ENCODE measurements around the gene PCNX3. TPM values are rescaled to one million over a fixed set of nuclear protein-coding genes. Genes with fewer than 3 reads are reported as not detected.

PCNX3 gene
- total RNA-seq, 1 experiment from 2014 or later: 72.8 TPM

- no peaks in the 10 kb centered on the region for H3K27me3 Mint-ChIP-seq (ENCODE audit: unreplicated experiment)
- no peak for TF ChIP-seq CTCF (IDR thresholded peaks at IDR 0.05; ENCODE audit: unreplicated experiment)
- no TSS peak for BruUV-seq (replicated peaks)
- no peak overlapping the region for H3K27ac Mint-ChIP-seq (ENCODE audit: unreplicated experiment)
- CTCF ChIA-PET: no interaction called here
- no peaks in the 10 kb centered on the region for H3K9me3 Mint-ChIP-seq (ENCODE audit: low read depth, unreplicated experiment)
- intact Hi-C loops (cut with micrococcal nuclease; ENCODE audit: unreplicated experiment): no loop called here
- peaks cover 11% of the 10 kb centered on the region for H3K4me1 Mint-ChIP-seq (ENCODE audit: low read depth, unreplicated experiment)
- no peak overlapping the region for H3K4me3 Mint-ChIP-seq (ENCODE audit: low read depth, unreplicated experiment)
- no peak for DNase-seq
- H3K36me3 Mint-ChIP-seq (ENCODE audit: insufficient read depth, unreplicated experiment): peaks cover 66% of the 10 kb centered on the region
Observed at GRCh38 chr11:65633390-65634108, 18.0 kb downstream of the PCNX3 start.

GRCh38 chr11:65634109-65634436 lies 18.5 kb downstream of the PCNX3 start:
- H3K4me3 Mint-ChIP-seq (ENCODE audit: low read depth, unreplicated experiment): no peak overlapping the region
- DNase-seq: no peak
- BruUV-seq (replicated peaks): no TSS peak
- no peak overlapping the region for H3K27ac Mint-ChIP-seq (ENCODE audit: unreplicated experiment)
- intact Hi-C loops (cut with micrococcal nuclease; ENCODE audit: unreplicated experiment): no loop called here
- H3K9me3 Mint-ChIP-seq (ENCODE audit: low read depth, unreplicated experiment): no peaks in the 10 kb centered on the region
- peaks cover 68% of the 10 kb centered on the region for H3K36me3 Mint-ChIP-seq (ENCODE audit: insufficient read depth, unreplicated experiment)
- TF ChIP-seq CTCF (IDR thresholded peaks at IDR 0.05; ENCODE audit: unreplicated experiment): no peak
- H3K4me1 Mint-ChIP-seq (ENCODE audit: low read depth, unreplicated experiment): peaks cover 17% of the 10 kb centered on the region
- CTCF ChIA-PET: no interaction called here
- no peaks in the 10 kb centered on the region for H3K27me3 Mint-ChIP-seq (ENCODE audit: unreplicated experiment)

GRCh38 chr11:65634440-65634839 lies 18.9 kb downstream of the PCNX3 start:
- Mint-ChIP-seq H3K4me3 (ENCODE audit: low read depth, unreplicated experiment) (no peak overlapping the region), H3K9me3 (ENCODE audit: low read depth, unreplicated experiment) (no peaks in the 10 kb centered on the region), H3K4me1 (ENCODE audit: low read depth, unreplicated experiment) (peaks cover 18% of the 10 kb centered on the region), H3K36me3 (ENCODE audit: insufficient read depth, unreplicated experiment) (peaks cover 65% of the 10 kb centered on the region), H3K27me3 (ENCODE audit: unreplicated experiment) (no peaks in the 10 kb centered on the region), H3K27ac (ENCODE audit: unreplicated experiment) (no peak overlapping the region)
- BruUV-seq (replicated peaks): no TSS peak
- intact Hi-C loops (cut with micrococcal nuclease; ENCODE audit: unreplicated experiment): no loop called here
- no peak for TF ChIP-seq CTCF (IDR thresholded peaks at IDR 0.05; ENCODE audit: unreplicated experiment)
- no peak for DNase-seq
- CTCF ChIA-PET: no interaction called here

- TF ChIP-seq CTCF (IDR thresholded peaks at IDR 0.05; ENCODE audit: unreplicated experiment): no peak
- no peak overlapping the region for H3K27ac Mint-ChIP-seq (ENCODE audit: unreplicated experiment)
- peaks cover 61% of the 10 kb centered on the region for H3K36me3 Mint-ChIP-seq (ENCODE audit: insufficient read depth, unreplicated experiment)
- H3K9me3 Mint-ChIP-seq (ENCODE audit: low read depth, unreplicated experiment): no peaks in the 10 kb centered on the region
- no peak for DNase-seq
- no peak overlapping the region for H3K4me3 Mint-ChIP-seq (ENCODE audit: low read depth, unreplicated experiment)
- BruUV-seq (replicated peaks): no TSS peak
- CTCF ChIA-PET: no interaction called here
- H3K4me1 Mint-ChIP-seq (ENCODE audit: low read depth, unreplicated experiment): peaks cover 18% of the 10 kb centered on the region
- intact Hi-C loops (cut with micrococcal nuclease; ENCODE audit: unreplicated experiment): no loop called here
- H3K27me3 Mint-ChIP-seq (ENCODE audit: unreplicated experiment): no peaks in the 10 kb centered on the region
Observed at GRCh38 chr11:65634905-65635731, 19.5 kb downstream of the PCNX3 start.

Data from Calu3 (cell line).